Fibroblast of mammary gland (primary cell): Measurements from ENCODE around the gene TEX44.

Experiments used
- DNase-seq: peaks from one replicate; pipeline ENCODE4 v3.0.0-alpha.2; 2010; ENCODE audit warnings: low read depth
- H3K4me3 ChIP-seq: 2 replicates; pipeline ENCODE4 v1.5.1; 2011; ENCODE audit warnings: low read depth, mild to moderate bottlenecking, low read length, moderate library complexity; ENCODE audit not compliant: control insufficient read depth
- TF ChIP-seq, protein P1 (sequence below): conservative IDR thresholded peaks from 2 replicates; pipeline ENCODE4 v1.5.1; 2011; ENCODE audit warnings: low read depth, low read length, inconsistent platforms; ENCODE audit not compliant: control insufficient read depth, insufficient read depth

Gene TEX44

GRCh38 chr2:231634412-231634811, 41.7 kb downstream of the TEX44 start:
- TF ChIP-seq, protein P1, sequence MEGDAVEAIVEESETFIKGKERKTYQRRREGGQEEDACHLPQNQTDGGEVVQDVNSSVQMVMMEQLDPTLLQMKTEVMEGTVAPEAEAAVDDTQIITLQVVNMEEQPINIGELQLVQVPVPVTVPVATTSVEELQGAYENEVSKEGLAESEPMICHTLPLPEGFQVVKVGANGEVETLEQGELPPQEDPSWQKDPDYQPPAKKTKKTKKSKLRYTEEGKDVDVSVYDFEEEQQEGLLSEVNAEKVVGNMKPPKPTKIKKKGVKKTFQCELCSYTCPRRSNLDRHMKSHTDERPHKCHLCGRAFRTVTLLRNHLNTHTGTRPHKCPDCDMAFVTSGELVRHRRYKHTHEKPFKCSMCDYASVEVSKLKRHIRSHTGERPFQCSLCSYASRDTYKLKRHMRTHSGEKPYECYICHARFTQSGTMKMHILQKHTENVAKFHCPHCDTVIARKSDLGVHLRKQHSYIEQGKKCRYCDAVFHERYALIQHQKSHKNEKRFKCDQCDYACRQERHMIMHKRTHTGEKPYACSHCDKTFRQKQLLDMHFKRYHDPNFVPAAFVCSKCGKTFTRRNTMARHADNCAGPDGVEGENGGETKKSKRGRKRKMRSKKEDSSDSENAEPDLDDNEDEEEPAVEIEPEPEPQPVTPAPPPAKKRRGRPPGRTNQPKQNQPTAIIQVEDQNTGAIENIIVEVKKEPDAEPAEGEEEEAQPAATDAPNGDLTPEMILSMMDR = no peak
- no peak for DNase-seq
- H3K4me3 ChIP-seq = no peak overlapping the region

DNA sequence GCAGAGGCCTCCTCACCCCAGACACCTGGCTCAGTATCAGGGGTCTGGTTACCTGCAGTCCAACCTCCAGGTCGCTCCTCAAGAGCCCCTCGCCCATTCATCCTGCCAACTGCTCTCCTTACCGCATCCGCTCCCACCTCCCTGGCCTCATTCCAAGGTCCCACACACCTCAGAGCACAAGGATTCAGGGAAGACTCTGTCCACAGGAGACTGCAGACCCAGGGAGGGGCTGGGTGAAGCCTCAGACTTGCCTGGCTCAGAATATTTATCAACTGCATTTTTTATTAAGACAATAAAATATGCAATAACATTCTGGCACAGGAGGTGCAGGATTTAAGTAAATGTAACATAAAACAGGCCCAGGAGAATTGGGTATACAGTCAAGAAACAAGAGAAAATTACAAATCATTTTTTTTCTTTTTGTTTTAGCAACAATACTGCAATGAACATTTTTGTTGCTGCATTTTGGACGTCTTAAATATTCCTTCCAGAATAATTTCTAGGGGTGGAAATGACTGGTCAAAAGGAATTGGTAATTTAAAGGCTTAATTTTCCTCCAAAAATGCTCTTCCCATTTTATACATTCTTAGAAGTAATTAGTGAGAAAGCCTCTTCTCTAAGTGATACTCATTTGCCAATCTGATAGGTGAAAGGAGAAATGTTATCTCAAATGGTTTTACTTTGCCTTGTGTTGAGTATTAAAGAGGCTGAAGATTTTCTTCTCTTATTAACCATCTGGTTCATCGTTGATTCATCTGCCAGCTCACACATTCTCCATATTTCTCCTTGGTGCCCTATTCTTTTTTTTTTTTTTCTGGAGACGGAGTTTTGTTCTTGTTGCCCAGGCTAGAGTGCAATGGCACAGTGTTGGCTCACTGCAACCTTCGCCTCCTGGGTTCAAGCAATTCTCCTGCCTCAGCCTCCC, 42.5 kb downstream of the TEX44 start:
- peak; percentile 61 for DNase-seq
- no peak overlapping the region for H3K4me3 ChIP-seq
- TF ChIP-seq, protein P1 = no peak

DNA sequence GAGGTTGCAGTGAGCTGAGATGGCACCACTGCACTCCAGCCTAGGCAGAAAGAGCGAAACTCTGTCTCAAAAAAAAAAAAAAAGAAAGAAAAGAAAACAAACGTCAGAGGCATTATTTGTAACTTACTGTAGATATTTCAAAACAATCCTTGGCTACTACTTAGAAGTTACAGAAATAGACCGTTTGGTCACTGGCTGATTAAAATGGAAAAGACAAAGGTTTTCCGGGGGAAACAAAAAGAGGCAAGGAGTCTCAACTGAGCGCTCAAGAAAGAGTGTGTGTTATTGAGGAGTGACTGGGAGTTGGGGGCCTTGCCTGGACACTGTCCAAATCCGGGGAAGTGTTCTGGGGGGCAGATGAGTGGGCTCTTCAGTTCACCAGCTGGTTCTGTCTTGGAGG, 47.6 kb downstream of the TEX44 start:
- peak; percentile 55 for DNase-seq
- TF ChIP-seq, protein P1 = no peak
- H3K4me3 ChIP-seq = no peak overlapping the region

GRCh38 chr2:231640641-231641111, 48.0 kb downstream of the TEX44 start:
- TF ChIP-seq, protein P1 = no peak
- H3K4me3 ChIP-seq = no peak overlapping the region
- DNase-seq = peak; percentile 36

GRCh38 chr2:231642631-231643494, 50.2 kb downstream of the TEX44 start:
- peak overlapping the region; percentile 3 for H3K4me3 ChIP-seq
- TF ChIP-seq, protein P1 = no peak
- peak; percentile 96 for DNase-seq

- TF ChIP-seq, protein P1 = no peak
- no peak overlapping the region for H3K4me3 ChIP-seq
- no peak for DNase-seq
Measured at GRCh38 chr2:231643495-231643888, 50.8 kb downstream of the TEX44 start.
